HL-60/S4 treated with retinoic acid at 250 ng/mL for 4 days and 3 days (cell line): ENCODE measurements around the gene IL1R1.

Experiments used
- in situ Hi-C: fragments of 300-500 bp; cut with MboI; formaldehyde crosslinking; loops from 2 replicates; pipeline ENCODE4 v1.7.0; 2022; ENCODE audit warnings: low sequenced_read_pairs

IL1R1 gene

DNA sequence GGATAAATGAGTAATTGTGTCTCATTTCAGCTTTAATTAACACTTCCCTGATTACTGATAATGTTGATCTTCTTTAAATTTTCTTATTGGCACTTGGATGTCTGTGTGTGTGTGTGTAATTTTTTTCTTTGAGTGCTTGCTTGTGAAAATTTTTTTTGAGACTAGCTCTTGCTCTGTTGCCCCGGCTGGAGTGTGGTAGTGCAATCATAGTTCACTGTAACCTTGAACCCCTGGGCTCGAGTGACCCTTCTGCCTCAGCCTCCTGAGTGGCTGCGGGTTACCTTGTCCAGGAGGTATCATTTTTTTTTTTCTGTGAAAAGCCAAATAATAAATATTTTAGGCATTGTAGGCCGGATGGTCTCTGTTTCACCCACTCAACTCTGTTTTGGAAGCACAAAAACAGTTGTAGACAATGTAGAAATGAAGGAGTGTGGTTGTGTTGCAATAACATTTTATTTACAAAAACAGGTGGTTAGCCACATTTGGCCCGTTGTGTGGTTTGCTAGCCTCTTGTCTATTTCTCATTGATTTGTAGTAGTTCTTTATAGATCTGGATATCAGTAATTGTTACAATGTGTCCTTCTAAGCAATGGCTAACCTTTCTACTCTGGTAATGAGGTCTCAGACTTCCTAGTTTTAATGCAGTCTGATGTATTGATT lies 52.2 kb downstream of the IL1R1 start:
- in situ Hi-C loops = no loop called here

DNA sequence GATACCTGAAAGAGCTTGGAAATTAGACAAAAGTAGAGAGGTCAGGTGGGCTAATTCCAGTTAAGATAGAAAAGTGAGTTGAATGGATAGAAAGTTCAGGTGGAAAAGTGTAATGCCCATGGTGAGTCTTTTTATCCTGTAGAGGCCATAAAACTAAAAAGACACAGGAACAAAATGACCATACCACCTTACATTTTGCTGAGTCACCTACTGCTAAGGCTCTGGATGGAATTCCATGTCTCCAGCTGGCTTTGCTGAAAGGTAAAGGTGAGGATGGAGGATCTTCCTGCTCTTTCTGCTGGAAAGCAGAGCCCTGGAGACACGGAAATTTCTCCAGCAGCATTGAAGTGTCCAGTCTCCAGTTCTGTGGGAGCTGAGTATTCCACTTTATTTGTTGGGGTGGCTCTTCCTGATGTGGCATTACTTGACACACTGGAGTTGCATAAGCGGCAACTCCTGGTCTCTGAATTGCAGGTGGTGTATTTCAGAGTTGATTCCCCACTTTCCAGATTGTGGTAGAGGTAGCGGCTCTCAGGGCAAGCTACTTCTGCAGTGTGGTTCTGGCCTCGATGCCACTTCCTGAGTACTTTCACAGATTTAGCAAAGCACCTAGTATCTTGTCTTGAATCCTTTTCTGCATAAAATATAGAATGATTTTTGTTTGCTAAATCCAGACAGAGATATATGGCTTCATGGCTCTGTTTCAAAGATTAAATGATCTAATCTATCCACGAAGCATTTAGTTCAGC lies 55.0 kb downstream of the IL1R1 start:
- in situ Hi-C loops = no loop called here

DNA sequence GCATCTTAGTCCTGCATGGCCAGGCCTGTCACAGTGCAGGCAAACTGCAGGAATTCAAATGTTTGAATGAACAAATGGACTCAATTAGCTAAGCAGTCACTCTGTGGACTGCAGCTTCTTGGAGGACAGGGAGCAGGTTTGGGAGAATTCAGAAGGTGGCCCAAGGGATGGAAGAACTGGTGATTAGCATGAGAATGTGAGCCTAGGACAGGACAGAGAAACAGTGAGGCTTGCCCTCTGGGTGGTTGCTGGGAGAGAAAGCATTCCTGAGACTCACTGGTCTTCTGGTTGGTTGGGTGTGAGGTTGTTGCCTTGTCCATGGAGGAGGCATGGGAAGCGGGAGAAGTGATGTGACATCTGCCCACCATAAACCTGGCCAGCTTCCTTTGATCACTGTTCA lies 58.0 kb downstream of the IL1R1 start:
- in situ Hi-C loops = no loop called here

DNA sequence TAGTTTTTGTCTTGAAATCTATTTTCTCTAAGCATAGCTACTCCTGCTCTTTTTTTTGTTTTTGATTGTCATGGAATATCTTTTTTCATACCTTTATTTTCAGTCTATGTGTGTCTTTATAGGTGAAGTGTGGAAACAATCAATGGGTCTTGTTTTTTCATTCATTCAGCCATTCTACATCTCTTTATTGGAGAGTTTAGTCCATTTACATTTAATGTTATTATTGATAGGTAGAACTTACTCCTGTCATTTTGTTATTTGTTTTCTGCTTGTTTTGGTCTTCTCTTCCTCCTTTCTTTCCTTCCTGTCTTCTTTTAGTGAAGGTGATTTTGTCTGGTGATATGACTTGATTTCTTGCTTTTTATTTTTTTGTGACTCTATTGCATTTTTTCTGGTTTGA lies 62.1 kb downstream of the IL1R1 start:
- in situ Hi-C loops = no loop called here

DNA sequence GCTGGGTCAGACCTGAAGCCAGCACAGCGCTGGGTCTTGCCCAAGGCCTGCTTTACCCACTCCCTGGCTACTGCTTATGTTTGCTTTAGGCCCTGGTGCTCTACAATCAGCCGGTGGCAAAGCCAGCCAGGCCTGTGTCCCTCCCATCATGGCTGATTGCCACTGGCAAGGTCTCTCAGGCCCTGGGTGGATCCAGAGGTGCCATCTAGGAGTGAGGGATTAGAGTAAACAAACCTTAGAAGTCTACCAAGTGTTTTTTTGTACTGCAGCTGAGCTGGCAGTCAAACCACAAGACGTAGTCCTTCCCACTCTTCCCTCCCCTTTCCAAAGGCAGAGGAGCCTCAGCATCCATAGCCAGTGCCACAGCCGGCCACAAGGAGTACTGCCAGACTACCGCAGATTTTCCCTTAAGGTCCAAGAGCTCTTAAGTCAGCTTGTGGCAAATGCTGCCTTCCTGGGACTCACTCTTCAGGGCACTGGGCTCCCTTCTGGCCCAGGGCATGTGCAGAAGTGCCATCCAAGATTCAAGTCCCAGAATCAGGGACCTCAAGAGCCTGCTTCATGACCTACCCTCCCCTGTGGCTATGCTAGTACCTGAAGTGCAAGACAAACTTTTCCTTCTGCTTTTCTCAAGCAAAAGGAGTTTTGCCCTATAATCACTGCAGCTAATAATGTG lies 64.3 kb downstream of the IL1R1 start:
- in situ Hi-C loops = no loop called here

DNA sequence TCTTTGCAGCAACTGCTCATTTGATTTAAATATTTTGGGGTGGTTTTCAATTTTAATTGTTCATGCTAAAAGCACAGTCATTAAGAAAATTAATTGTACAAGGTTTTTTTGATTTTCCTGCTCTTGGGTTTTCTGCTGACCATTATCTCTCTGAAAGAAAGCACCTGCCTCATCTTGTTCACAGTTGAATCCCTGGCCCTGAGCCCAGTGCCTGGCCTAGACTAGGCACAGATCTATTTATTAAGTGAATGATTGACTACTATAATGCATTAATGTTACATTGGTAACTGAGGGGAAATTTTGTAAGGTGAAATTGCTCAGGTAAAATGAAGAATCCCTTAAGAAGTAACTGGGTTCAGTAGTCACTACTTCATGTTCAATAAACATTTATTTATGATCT lies 66.2 kb downstream of the IL1R1 start:
- in situ Hi-C loops = no loop called here

DNA sequence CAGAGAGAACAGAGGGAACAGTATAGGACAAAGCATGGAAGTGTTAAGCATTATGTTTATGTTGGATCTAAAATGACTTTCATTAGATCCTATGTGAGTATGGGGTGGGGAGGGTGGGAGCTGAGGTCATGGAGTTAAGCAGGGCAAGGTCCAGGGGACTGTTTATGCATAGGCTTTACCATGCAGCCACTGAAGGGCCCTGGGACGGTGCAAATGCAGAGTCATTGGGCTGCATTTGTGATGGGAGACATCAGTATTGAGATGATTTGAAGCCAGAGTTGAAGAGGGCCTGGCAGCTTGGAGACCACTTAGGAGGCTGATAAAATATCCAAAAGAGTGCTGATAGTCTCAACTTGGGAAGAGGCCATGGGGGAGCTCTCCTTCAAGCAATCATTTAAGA lies 66.9 kb downstream of the IL1R1 start:
- in situ Hi-C loops = no loop called here

DNA sequence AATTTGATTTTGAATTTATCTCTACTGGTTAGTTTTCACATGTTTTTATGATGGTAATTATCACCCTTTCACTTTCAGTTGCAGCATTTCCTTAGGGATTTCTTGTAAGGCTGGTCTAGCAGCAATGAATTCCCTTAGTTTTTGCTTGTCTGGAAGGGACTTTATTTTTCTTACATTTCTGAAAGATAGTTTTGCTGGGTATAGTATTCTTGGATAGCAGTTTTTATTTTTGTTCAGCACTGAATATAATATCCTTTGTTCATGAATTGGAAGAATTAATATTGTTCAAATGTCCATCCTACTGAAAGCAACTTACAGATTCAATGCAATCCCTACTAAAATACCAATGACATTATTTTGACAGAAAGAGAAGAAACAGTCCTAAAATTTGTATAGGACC lies 74.5 kb downstream of the IL1R1 start:
- in situ Hi-C loops = no loop called here

DNA sequence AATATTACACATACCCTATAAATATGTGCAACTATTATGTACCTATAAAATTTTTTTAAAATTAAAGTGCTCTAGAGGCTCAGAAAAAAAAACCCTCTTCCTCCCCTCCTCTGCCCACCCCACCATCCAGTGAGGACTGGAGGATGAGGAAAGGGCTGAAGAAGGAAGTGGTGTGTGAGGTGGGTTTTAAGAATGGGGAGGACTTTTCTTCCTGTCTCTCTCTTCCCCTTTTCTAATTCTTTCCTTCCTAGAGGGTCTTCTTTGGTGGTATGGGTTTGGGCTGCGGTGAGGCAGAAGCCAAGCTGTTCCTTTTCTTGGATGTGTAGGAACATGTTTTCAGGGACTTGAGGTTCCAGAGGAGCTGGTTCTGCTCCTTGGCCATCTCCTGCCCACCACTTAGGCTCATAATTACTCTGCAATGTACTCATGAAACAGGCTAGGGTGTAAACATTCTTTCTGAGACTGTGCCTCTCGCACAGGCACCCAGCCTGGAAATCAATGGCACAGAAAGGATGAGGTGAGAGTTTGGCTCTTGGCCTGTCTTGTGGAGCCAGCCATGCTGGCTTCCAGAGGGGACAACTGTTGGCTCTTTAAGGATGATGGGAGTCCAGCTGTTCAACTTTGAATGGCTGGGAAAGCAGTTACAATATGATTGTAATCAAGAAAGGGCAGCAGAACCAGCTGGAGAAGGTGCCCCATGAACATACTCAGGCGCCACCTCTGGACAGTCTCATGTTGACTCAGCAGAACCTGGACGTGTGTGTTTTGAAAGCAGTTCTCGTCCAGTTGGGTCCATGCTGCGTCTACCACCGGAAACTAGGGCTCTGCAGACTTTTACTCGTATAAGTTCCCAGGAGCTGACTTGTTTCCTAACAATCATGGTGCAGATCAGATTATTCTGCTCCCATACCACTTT lies 82.5 kb downstream of the IL1R1 start:
- in situ Hi-C loops = no loop called here

DNA sequence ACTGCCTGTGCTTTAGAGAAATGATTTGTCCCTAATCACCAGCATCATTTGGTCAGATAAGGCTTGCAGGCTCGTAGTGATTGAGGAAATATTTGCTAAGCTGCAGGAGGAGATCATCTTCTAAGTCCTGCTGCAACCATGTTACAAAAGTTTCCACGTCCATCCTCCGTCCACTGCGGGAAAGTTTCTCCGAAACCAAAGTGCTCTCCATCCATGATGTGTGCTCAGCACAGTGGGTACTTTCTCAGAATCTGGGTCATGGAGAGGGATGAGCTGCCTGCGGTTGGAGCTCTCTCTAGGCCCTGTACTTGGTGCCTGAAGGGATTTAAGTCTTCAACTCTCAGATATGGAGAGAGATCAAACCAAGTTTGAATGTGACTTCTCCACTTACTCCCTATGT lies 83.6 kb downstream of the IL1R1 start:
- in situ Hi-C loops = no loop called here

DNA sequence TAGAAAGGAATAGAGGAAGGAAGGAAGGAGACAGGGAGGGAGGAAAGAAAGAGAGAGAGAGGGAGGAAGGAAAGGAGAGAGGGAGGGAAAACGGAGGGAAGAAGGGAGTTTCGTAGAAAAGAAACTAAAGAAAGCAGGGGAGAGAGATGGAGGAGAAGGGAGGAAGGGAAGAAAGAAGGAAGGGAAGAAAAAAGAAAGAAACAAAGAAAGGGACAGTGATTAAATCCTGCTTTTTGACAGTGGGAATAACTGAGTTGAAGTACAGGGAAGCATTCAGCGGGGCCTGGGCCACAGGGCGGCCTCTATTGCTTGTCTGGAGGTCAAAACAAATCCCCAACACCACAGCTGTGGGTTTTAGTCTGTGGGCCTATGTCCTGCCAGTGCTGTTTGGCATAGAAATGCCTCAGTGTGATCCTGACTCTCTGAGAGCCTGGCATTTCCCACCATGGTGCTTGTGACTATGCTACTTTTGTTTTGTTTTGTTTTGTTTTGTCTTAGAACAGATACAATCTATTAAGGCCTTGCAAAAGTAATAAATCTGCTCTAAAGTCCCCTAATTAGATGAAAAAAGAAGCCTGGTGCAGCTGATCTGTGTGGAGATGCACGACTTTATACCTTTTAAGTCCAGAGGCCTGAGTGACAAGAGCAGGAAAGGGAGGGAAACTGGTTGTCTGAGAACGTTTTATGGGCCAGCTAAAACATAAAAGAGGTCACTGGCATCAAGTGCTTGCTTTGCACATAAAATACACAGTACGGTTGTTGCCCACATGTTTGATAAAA lies 84.3 kb downstream of the IL1R1 start:
- in situ Hi-C loops = no loop called here

DNA sequence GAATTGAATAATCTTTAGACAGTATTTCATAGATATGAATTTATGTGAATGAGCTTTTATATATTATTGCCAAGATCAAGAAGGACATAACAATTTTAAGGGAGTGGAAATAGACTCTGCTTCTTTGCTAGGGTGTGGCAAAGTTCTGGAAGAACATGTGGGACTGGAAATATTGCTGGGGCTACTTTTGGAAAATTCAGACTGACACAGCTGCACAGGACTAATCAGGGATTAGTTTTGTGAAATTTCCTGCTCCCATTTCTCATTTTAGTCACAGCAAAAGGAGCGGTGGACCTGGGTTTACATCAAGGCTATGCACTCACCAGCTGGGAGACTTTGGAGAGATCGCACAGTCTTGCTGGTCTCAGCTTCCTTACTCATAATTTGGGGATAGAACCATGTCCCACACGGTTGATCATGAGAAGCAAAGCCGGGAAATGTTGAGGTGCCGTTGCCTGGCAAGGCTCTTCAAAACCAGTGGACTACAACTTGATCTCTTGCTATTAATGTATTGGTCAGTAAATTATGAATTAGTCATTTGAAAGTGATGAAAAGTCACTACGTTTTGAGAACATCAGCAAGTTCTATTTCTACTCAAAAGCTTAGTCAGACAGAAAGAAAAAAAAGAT lies 86.7 kb downstream of the IL1R1 start:
- in situ Hi-C loops = no loop called here
